Psoas muscle (tissue), 8 donors: ENCODE measurements around the gene ORAI1. TPM values are rescaled to one million over a fixed set of nuclear protein-coding genes. Genes with fewer than 3 reads are reported as not detected.

Source experiments
- ATAC-seq, 4 donors: fragments of 200-7000 bp; cut with Tn5 transposase; one replicate each; pipeline ENCODE4 v1.9.1; 2020; ENCODE audit warnings: moderate library complexity in 3 of 4, mild to moderate bottlenecking in 2 of 4
- DNase-seq, 2 donors: peaks; one replicate each; pipeline ENCODE4 v3.0.0-alpha.2; 2020
- H3K27ac ChIP-seq: fragments of 200-600 bp; one replicate; pipeline ENCODE4 v1.8.0; 2022
- H3K27me3 ChIP-seq, 3 donors: fragments of 200-600 bp in 1 of 3; one replicate each; pipeline versions ENCODE4 v1.6.1 to v1.8.0; 2013 to 2022; ENCODE audit warnings: low read length in 2 of 3, mild to moderate bottlenecking in 2 of 3, moderate library complexity in 1 of 3; ENCODE audit not compliant: insufficient read depth in 3 of 3
- H3K36me3 ChIP-seq, 2 donors: fragments of 200-600 bp in 1 of 2; one replicate each; pipeline versions ENCODE4 v1.6.1 to v1.8.0; 2013 to 2022; ENCODE audit warnings: low read depth in 1 of 2, mild to moderate bottlenecking in 1 of 2, moderate library complexity in 1 of 2; ENCODE audit not compliant: insufficient read depth in 1 of 2
- H3K4me1 ChIP-seq: fragments of 200-600 bp; one replicate; pipeline ENCODE4 v1.8.0; 2022
- H3K4me3 ChIP-seq: fragments of 200-600 bp; one replicate; pipeline ENCODE4 v1.8.0; 2022; ENCODE audit warnings: mild to moderate bottlenecking
- H3K9me3 ChIP-seq: fragments of 200-600 bp; one replicate; pipeline ENCODE4 v1.8.0; 2022
- WGBS, 3 donors: extraction: QIAGEN DNeasy Blood & Tissue Kit; methylation state at CpG; one replicate each; pipeline versions ENCODE4 v1.1.6 to v1.1.7; 2013; 5-methylcytosine and 5-hydroxymethylcytosine counted together
- intact Hi-C, 2 donors: fragments of 100-400 bp; cut with DNase I; formaldehyde crosslinking; loops; one replicate each; pipeline versions ENCODE4 v1.11.0 to v1.14.2; 2022
- polyA plus RNA-seq, 3 donors: library from polyadenylated mRNA; stranded (reverse); fragments of 200-250 nt; gene quantifications; one replicate each; pipeline ENCODE4 v1.2.3, GENCODE V29; 2013
- total RNA-seq, 4 donors: library from RNA; stranded (reverse); fragmentation: NEBNext Ultra II Directional in 2 of 4; extraction: Animal tissue kit (Norgen Biotek cat#: 25700) in 2 of 4; gene quantifications; one replicate each; pipeline versions ENCODE4 v1.2.1 to v1.2.4, GENCODE V29; 2021 to 2023
- TF ChIP-seq, protein P1 (sequence below): fragments of 200-600 bp; IDR thresholded peaks from one replicate; pipeline ENCODE4 v1.8.0; 2022; ENCODE audit warnings: antibody characterized with exemption
- donor health status: healthy with polysubstance abuse.
- donor health status: DM: no; HTN: no; CAD: no; lungs with moderate emphysema.
- donor health status: Bipolar disorder and iron deficiency.
- donor health status: healthy.
- donor health status: DM: yes; HTN: yes; CAD: no.
- donor health status: DM: no; HTN: no; CAD: no.
- donor health status: DM: no; HTN: no; CAD: no.
- donor health status: DM: yes; HTN: yes; CAD: no.

Gene ORAI1
- total and polyA plus RNA-seq, 7 donors = 17.9 to 75.5 (median 27.4) TPM

DNA sequence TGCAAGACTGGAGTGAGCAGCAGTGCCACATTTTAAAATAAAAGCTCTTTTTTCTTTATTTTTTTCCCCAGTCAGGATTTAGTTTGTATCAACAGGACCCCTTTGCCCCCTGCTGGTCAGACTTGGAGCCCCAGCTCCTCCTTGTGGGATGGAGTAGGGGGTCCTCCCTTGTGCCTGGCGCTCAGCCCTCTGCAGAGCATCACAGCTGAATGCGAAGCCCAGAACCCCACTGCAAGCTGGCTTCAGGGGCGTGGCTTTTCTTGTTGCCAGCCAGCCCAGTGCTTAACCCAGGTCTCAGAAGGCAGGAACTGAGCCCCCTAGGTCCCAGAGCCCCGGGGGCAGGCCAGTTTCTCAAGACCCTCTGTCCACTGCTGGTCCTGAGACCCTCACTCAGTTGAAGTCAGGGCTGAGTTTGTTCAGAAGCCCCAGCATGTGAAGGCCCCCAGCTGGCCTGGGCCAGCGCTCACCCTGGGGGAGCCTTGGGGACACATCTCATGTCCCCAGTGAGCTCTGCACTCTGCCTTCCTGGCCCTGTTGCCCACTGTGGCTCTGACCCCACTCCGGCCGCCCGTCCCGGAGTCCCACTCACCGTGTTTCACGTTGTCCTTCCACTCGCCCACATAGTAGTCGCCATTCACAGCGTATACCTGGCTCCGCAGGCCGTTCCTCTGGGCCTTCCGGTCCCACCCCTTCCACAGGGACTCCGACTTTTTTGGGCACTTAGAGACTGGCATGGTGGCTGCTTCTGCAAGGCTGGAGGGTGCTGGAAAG is 42.6 kb downstream of the ORAI1 start:
- intact Hi-C loops = loop anchor here in 1 of 2 donors (5.0 kb wide), 1 partner anchor 117 kb away; no protein-coding TSS in a partner anchor
- ATAC-seq = no peak
- TF ChIP-seq, protein P1, sequence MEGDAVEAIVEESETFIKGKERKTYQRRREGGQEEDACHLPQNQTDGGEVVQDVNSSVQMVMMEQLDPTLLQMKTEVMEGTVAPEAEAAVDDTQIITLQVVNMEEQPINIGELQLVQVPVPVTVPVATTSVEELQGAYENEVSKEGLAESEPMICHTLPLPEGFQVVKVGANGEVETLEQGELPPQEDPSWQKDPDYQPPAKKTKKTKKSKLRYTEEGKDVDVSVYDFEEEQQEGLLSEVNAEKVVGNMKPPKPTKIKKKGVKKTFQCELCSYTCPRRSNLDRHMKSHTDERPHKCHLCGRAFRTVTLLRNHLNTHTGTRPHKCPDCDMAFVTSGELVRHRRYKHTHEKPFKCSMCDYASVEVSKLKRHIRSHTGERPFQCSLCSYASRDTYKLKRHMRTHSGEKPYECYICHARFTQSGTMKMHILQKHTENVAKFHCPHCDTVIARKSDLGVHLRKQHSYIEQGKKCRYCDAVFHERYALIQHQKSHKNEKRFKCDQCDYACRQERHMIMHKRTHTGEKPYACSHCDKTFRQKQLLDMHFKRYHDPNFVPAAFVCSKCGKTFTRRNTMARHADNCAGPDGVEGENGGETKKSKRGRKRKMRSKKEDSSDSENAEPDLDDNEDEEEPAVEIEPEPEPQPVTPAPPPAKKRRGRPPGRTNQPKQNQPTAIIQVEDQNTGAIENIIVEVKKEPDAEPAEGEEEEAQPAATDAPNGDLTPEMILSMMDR = peak; percentile 55
- peak; percentile 36 to 64 for DNase-seq
- 76 to 80% (median 79%) methylated on average over 18 of the region's 18 CpGs for WGBS, 3 donors
- Histone ChIP-seq H3K27ac (no peak overlapping the region), H3K4me3 (no peak overlapping the region), H3K4me1 (peaks cover 4% of the 10 kb centered on the region), H3K9me3 (no peaks in the 10 kb centered on the region), H3K27me3 (no peaks in the 10 kb centered on the region), H3K36me3 (no peaks in the 10 kb centered on the region)

DNA sequence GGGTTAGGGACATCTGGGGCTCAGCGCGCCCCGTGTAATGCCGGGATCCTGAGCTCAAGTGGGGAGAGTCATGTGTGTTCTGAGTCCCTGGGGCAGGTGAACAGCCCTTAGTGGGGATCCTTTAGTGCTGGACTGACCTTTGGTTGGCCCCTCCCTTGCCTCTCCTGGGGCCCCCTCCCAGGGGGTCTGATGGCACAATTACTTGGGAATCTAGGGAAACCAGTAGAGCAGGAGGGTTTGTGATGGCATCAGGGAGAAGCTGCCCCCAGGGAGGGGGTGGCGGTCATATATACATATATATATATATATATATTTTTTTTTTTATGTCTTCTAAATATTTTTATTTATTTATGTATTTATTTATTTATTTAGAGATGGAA is 43.2 kb downstream of the ORAI1 start, which contains the start of gene MORN3:
MORN3 (minus strand) TSS at position 134 of the 380 bp plus-strand sequence. CDS start 171 bp downstream, outside the sequence.
- TF ChIP-seq, protein P1 = no peak
- H3K27me3 ChIP-seq = no peaks in the 10 kb centered on the region
- no peak within 1 kb of the TSS for H3K4me3 ChIP-seq
- intact Hi-C loops = loop anchor here in 1 of 2 donors (5.0 kb wide), 1 partner anchor 117 kb away; no protein-coding TSS in a partner anchor
- DNase-seq (no peak), ATAC-seq (no peak)
- no peaks in the 10 kb centered on the region for H3K9me3 ChIP-seq
- WGBS, 3 donors = 90 to 99% (median 97%) methylated on average over 5 of the region's 5 CpGs
- no peak within 1 kb of the TSS for H3K27ac ChIP-seq
- H3K4me1 ChIP-seq = peaks cover 4% of the 10 kb centered on the region
- H3K36me3 ChIP-seq = no peaks in the 10 kb centered on the region

DNA sequence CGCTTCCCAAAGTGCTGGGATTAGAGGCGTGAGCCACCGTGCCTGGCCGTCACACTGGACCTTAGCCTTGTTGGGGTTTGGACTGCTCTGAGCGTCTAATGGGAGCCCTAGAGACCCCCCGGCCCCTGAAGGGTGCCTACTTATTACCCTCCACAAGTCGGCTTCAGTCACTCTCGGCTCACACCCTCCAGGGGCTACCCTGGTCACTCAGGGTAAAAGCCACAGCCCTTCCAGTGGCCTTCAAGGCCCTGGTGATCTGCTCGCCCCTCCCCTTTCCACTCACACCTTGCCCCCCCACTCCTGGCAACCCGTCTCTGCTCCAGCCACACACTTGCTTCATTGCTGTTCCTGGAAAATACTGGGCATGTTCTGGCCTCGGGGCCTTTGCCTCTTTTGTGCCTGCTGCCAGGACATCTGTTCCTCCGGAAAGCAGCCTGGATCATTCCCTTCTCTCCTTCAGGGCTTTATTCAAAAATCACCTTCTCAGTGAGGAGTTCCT is 46.7 kb downstream of the ORAI1 start:
- TF ChIP-seq, protein P1 = no peak
- ATAC-seq (peak; percentile 44 to 74 (median 48)), DNase-seq (peak in 1 of 2 donors; percentile 41)
- Histone ChIP-seq H3K27me3 (no peaks in the 10 kb centered on the region), H3K4me3 (peak overlapping the region; percentile 61), H3K27ac (no peak overlapping the region), H3K9me3 (no peaks in the 10 kb centered on the region), H3K4me1 (peaks cover 4% of the 10 kb centered on the region), H3K36me3 (no peaks in the 10 kb centered on the region)
- intact Hi-C loops = loop anchor here in 1 of 2 donors (5.0 kb wide), 1 partner anchor 46 kb away; the partner anchor contains the start of gene ORAI1
- 29 to 35% (median 35%) methylated on average over 12 of the region's 12 CpGs for WGBS, 3 donors

DNA sequence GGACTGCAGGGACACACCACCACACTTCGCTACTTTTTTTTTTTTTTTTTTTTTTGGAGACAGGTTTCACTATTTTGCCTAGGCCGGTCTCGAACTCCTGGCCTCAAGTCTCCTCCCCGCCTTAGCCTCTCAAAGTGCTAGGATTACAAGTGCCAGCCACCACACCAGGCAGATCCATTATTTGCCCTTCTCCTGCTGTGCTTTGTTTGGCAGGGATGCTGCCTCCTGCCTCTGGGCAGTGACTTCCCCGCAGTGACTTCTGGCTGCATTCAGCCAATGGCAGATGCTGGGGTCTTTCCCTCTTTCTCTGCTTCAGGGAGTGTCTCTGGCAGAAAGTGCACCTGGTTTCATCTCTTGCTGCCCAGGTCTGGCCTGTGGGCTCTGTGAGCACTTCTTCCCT is 49.9 kb downstream of the ORAI1 start:
- Histone ChIP-seq H3K4me3 (no peak overlapping the region), H3K4me1 (peaks cover 4% of the 10 kb centered on the region), H3K27me3 (no peaks in the 10 kb centered on the region), H3K9me3 (no peaks in the 10 kb centered on the region), H3K36me3 (no peaks in the 10 kb centered on the region), H3K27ac (no peak overlapping the region)
- intact Hi-C loops = loop anchor here (5.0 kb wide), 2 partner anchors 39 to 49 kb away; partner anchors contain the start of gene ORAI1 (in 1 of the 2)
- no peak for DNase-seq
- ATAC-seq = no peak
- 93 to 96% (median 95%) methylated on average over 5 of the region's 5 CpGs for WGBS, 3 donors
- TF ChIP-seq, protein P1 = no peak
